ENCODE data around the gene UBE3A. TPM values are rescaled to one million over a fixed set of nuclear protein-coding genes. Genes with fewer than 3 reads are reported as not detected.

The UBE3A gene
- total RNA-seq = 85.8 and 101 TPM in 2 replicates

DNA sequence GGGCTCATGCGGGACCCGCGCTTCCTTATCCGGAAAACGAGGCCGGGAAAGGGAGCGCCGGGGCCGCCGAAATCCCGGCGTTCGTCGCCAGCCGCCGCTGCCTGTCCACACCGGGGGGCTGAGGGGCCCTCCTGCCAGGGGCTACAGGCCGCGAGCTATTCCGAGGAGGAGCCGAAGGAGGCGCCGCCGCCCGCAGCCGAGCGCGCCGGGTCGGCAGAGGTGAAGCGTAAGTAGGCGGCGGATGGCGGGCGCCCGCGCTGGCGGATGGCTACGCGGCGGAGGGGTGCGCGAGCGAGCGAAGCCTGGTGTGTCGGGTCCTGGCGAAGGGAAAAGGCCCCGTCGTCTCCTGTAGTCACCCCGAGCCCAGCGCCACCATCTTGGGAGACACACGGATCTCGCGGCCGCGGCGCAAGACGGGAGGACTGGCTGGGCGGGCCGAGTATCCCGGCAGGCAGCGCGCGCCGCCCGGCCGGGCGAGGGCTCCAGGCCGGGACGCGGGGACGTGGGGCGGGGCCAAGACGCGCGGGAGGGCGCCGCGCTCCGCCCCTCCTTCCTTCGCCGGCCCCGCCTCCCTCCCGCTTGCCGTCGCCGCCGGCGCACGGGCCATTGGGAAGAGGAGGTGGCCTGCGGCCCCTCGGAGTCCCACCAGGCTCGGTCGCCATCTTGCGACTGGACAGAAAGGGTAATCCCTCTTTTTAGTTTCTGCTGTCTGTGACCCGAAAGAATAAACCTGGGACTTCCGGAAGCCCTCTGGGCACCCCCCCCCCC, at the start of gene UBE3A:
Gene UBE3A (minus strand): TSS at position 424 of the 768 bp plus-strand sequence. CDS start 29,917 bp downstream, outside the sequence.

